HepG2 (cell line): ENCODE results near the gene PALMD. TPM values are rescaled to one million over a fixed set of nuclear protein-coding genes. Genes with fewer than 3 reads are reported as not detected.

Experiments used
- ATF6 ChIP-seq: sonication (generic); formaldehyde crosslinking; conservative IDR thresholded peaks from 2 replicates; pipeline ENCODE4 v1.4.0; 2020; ENCODE audit warnings: missing genetic modification reagents
- DPF2 ChIP-seq: sonication (generic); formaldehyde crosslinking; IDR thresholded peaks from 2 replicates; pipeline ENCODE4 v1.4.0; 2020; ENCODE audit warnings: mild to moderate bottlenecking, low read depth, missing genetic modification reagents, borderline replicate concordance
- DR1 ChIP-seq: sonication (generic); formaldehyde crosslinking; IDR thresholded peaks from 2 replicates; pipeline ENCODE4 v1.8.0; 2021; ENCODE audit warnings: mild to moderate bottlenecking, missing genetic modification reagents, inconsistent platforms
- ETV6 ChIP-seq: sonication (generic); formaldehyde crosslinking; conservative IDR thresholded peaks from 2 replicates; pipeline ENCODE4 v1.4.0; 2020; ENCODE audit warnings: missing genetic modification reagents
- ZNF431 ChIP-seq: sonication (generic); formaldehyde crosslinking; IDR thresholded peaks from 2 replicates; pipeline ENCODE4 v1.9.0; 2022; ENCODE audit warnings: missing genetic modification reagents, low read depth, mild to moderate bottlenecking, borderline replicate concordance
- ZSCAN21 ChIP-seq: sonication (generic); formaldehyde crosslinking; IDR thresholded peaks from 2 replicates; pipeline ENCODE4 v1.8.0; 2022; ENCODE audit warnings: mild to moderate bottlenecking, missing genetic modification reagents, moderate library complexity, borderline replicate concordance
- polyA plus RNA-seq, 8 experiments: library from polyadenylated mRNA; depleted of rRNA in 3 of 8; stranded (reverse) in 7 of 8; unstranded in 1 of 8; fragments of >200 nt; fragmentation: Illumina TruSeq in 4 of 8; extraction: Trizol in 4 of 8; gene quantifications; 2 replicates each; pipeline versions ENCODE4 v1.2.1 to v1.2.3, GENCODE V29; 2011 to 2016; ENCODE audit warnings: low read depth in 4 of 8, missing spikeins in 1 of 8, mixed read lengths in 1 of 8; ENCODE audit not compliant: insufficient read depth in 1 of 8
- total RNA-seq, 5 experiments: library from RNA; depleted of rRNA; stranded (reverse); fragments of >200 nt; fragmentation: Illumina TruSeq; extraction: Trizol; gene quantifications; 2 replicates each; pipeline ENCODE4 v1.2.3, GENCODE V29; 2016; ENCODE audit warnings: low read depth in 1 of 5
- TF ChIP-seq, protein P1 (sequence below): sonication (generic); formaldehyde crosslinking; conservative IDR thresholded peaks from 2 replicates; pipeline ENCODE4 v1.8.1; 2023; ENCODE audit warnings: missing genetic modification reagents
- TF ChIP-seq, protein P2 (sequence below): sonication (generic); formaldehyde crosslinking; IDR thresholded peaks from 2 replicates; pipeline ENCODE4 v1.4.0; 2020; ENCODE audit warnings: low read depth, missing genetic modification reagents
- TF ChIP-seq, protein P3 (sequence below): sonication (generic); formaldehyde crosslinking; IDR thresholded peaks from 2 replicates; pipeline ENCODE4 v1.4.0; 2020; ENCODE audit warnings: mild to moderate bottlenecking, missing genetic modification reagents, borderline replicate concordance

PALMD gene
- total and polyA plus RNA-seq, 2 of the 13 experiments (the other 11 are each of a cell fraction or from before 2014, with no cell fraction given), result 5.5 to 31.1 TPM

GRCh38 chr1:99645203-99645602, 710 bp upstream of the PALMD start (continued):
- TF ChIP-seq, protein P1, sequence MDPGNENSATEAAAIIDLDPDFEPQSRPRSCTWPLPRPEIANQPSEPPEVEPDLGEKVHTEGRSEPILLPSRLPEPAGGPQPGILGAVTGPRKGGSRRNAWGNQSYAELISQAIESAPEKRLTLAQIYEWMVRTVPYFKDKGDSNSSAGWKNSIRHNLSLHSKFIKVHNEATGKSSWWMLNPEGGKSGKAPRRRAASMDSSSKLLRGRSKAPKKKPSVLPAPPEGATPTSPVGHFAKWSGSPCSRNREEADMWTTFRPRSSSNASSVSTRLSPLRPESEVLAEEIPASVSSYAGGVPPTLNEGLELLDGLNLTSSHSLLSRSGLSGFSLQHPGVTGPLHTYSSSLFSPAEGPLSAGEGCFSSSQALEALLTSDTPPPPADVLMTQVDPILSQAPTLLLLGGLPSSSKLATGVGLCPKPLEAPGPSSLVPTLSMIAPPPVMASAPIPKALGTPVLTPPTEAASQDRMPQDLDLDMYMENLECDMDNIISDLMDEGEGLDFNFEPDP (CRISPR knock-in tag), result no peak
- TF ChIP-seq ETV6 (CRISPR knock-in tag) (no peak), DPF2 (CRISPR knock-in tag) (peak; percentile 9; the same call in 1 of the 2 replicates), ZSCAN21 (CRISPR knock-in tag) (no peak), DR1 (CRISPR knock-in tag) (no peak), ATF6 (no peak), ZNF431 (CRISPR knock-in tag) (no peak)
- TF ChIP-seq, protein P2, sequence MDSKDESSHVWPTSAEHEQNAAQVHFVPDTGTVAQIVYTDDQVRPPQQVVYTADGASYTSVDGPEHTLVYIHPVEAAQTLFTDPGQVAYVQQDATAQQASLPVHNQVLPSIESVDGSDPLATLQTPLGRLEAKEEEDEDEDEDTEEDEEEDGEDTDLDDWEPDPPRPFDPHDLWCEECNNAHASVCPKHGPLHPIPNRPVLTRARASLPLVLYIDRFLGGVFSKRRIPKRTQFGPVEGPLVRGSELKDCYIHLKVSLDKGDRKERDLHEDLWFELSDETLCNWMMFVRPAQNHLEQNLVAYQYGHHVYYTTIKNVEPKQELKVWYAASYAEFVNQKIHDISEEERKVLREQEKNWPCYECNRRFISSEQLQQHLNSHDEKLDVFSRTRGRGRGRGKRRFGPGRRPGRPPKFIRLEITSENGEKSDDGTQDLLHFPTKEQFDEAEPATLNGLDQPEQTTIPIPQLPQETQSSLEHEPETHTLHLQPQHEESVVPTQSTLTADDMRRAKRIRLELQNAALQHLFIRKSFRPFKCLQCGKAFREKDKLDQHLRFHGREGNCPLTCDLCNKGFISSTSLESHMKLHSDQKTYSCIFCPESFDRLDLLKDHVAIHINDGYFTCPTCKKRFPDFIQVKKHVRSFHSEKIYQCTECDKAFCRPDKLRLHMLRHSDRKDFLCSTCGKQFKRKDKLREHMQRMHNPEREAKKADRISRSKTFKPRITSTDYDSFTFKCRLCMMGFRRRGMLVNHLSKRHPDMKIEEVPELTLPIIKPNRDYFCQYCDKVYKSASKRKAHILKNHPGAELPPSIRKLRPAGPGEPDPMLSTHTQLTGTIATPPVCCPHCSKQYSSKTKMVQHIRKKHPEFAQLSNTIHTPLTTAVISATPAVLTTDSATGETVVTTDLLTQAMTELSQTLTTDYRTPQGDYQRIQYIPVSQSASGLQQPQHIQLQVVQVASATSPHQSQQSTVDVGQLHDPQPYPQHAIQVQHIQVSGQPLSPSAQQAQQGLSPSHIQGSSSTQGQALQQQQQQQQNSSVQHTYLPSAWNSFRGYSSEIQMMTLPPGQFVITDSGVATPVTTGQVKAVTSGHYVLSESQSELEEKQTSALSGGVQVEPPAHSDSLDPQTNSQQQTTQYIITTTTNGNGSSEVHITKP (CRISPR knock-in tag), result no peak; the same call in 1 of the 2 replicates
- TF ChIP-seq, protein P3, sequence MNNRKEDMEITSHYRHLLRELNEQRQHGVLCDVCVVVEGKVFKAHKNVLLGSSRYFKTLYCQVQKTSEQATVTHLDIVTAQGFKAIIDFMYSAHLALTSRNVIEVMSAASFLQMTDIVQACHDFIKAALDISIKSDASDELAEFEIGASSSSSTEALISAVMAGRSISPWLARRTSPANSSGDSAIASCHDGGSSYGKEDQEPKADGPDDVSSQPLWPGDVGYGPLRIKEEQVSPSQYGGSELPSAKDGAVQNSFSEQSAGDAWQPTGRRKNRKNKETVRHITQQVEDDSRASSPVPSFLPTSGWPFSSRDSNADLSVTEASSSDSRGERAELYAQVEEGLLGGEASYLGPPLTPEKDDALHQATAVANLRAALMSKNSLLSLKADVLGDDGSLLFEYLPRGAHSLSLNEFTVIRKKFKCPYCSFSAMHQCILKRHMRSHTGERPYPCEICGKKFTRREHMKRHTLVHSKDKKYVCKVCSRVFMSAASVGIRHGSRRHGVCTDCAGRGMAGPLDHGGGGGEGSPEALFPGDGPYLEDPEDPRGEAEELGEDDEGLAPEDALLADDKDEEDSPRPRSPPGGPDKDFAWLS, result no peak
